Adrenal gland (tissue), 12 donors: Measurements from ENCODE around the gene PFN1. TPM values are rescaled to one million over a fixed set of nuclear protein-coding genes. Genes with fewer than 3 reads are reported as not detected.

ENCODE experiments used
- DNase-seq, 7 donors: peaks; one replicate each; pipeline ENCODE4 v3.0.0-alpha.2; 2019 to 2020
- H3K27ac ChIP-seq, 5 donors: fragments of 200-600 bp; sonication (generic) in 4 of 5; 1 replicate in 3 of 5; 2 replicates in 2 of 5; pipeline versions ENCODE4 v1.5.1 to v1.8.0; 2016 to 2020; ENCODE audit warnings: mild to moderate bottlenecking in 1 of 5
- H3K27me3 ChIP-seq: fragments of 200-600 bp; 2 replicates; pipeline ENCODE4 v1.8.0; 2021
- H3K36me3 ChIP-seq, 2 donors: fragments of 200-600 bp; replicated peaks in 1 of 2; 1 replicate in 1 of 2; 2 replicates in 1 of 2; pipeline versions ENCODE4 v1.5.1 to v1.8.0; 2018 to 2022
- H3K4me1 ChIP-seq, 2 donors: fragments of 200-600 bp; replicated peaks in 1 of 2; 1 replicate in 1 of 2; 2 replicates in 1 of 2; pipeline versions ENCODE4 v1.5.1 to v1.8.0; 2018 to 2021
- H3K4me3 ChIP-seq, 4 donors: fragments of 200-600 bp; sonication (generic) in 3 of 4; one replicate each; pipeline ENCODE4 v1.5.1; 2016 to 2018
- H3K9me3 ChIP-seq, 3 donors: fragments of 200-600 bp; sonication (generic) in 1 of 3; replicated peaks in 1 of 3; 1 replicate in 2 of 3; 2 replicates in 1 of 3; pipeline versions ENCODE4 v1.5.1 to v1.8.0; 2016 to 2021
- CTCF ChIP-seq, 6 experiments: fragments of 450-650 bp in 4 of 6; fragments of 200-600 bp in 2 of 6; sonication (generic) in 1 of 6; IDR thresholded peaks; 1 replicate in 5 of 6; 2 replicates in 1 of 6; pipeline versions ENCODE4 v1.5.1 to v1.8.0; 2016 to 2021; ENCODE audit warnings: antibody characterized with exemption in 6 of 6, mild to moderate bottlenecking in 2 of 6, moderate library complexity in 1 of 6
- POLR2A ChIP-seq, 2 donors: fragments of 450-650 bp; IDR thresholded peaks; one replicate each; pipeline ENCODE4 v1.6.1; 2017; ENCODE audit warnings: antibody characterized with exemption in 2 of 2, mild to moderate bottlenecking in 2 of 2, moderate library complexity in 1 of 2
- WGBS, 4 donors: extraction: QIAGEN DNeasy Blood & Tissue Kit in 2 of 4; methylation state at CpG; one replicate each; pipeline versions ENCODE4 v1.1.5 to v1.1.7; 2013 to 2017; 5-methylcytosine and 5-hydroxymethylcytosine counted together
- intact Hi-C, 2 donors: fragments of 100-400 bp; cut with DNase I; formaldehyde crosslinking; loops; one replicate each; pipeline versions ENCODE4 v1.14.1 to v1.15.0; 2022 to 2023
- polyA plus RNA-seq, 3 donors: library from polyadenylated mRNA; stranded (reverse); fragments of 200-250 nt in 2 of 3; fragments of 350-450 nt in 1 of 3; fragmentation: Illumina TruSeq in 1 of 3; extraction: RNeasy Lipid Tissue Mini Kit (QIAGEN cat#74804) in 1 of 3; gene quantifications; one replicate each; pipeline ENCODE4 v1.2.3, GENCODE V29; 2013 to 2014
- total RNA-seq, 9 donors: library from RNA; depleted of rRNA in 4 of 9; stranded (reverse); fragments of >200 nt in 4 of 9; fragments of 120-200 nt in 1 of 9; fragmentation: NEBNext Ultra II Directional in 1 of 9; extraction: Animal tissue kit (Norgen Biotek cat#: 25700) in 1 of 9; gene quantifications; one replicate each; pipeline versions ENCODE4 v1.1.0 to v1.2.4, GENCODE V29; 2013 to 2023
- donor health status: healthy with polysubstance abuse.
- donor health status: Bipolar disorder and iron deficiency.
- donor health status: DM: yes; HTN: yes; CAD: no.
- donor health status: DM: no; HTN: no; CAD: no.
- donor health status: DM: no; HTN: no; CAD: no.
- donor health status: DM: yes; HTN: yes; CAD: no.

The PFN1 gene
- total and polyA plus RNA-seq, 12 donors, result 310 to 1,056 (median 423) TPM

DNA sequence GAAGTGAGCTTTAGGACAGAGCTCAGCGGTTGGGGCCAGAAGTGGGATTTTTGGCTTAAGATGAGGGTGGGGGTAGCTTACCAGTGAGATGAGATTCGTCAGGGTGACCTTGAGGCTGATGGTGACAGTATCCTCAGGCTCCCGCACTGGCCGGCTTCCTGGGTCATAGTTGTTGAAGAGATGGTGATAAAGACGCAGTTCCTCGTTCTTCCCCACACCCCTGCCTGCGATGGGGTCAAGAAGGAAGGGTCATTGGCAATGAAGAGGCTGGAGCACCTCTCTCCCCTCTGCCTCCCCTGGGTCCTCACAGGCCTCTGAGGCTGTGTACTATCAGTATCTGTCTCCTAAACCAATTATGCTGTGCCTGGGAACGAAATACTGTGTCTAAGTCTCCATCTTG is 45.8 kb downstream of the PFN1 start:
- no peaks in the 10 kb centered on the region for H3K36me3 ChIP-seq
- H3K4me3 ChIP-seq, result no peak overlapping the region
- intact Hi-C loops, result loop anchor here in 1 of 2 donors (10.0 kb wide), 1 partner anchor 82 kb away; the partner anchor contains the start of gene CAMTA2
- no peaks in the 10 kb centered on the region for H3K9me3 ChIP-seq
- WGBS, 4 donors, result 37 to 46% (median 40%) methylated on average over 8 of the region's 8 CpGs
- H3K27me3 ChIP-seq, result no peaks in the 10 kb centered on the region
- TF ChIP-seq CTCF (IDR thresholded peaks at IDR 0.05) (no peak), POLR2A (IDR thresholded peaks at IDR 0.05) (no peak)
- no peak for DNase-seq
- peaks cover 0 to 9% of the 10 kb centered on the region in 2 donors for H3K4me1 ChIP-seq
- H3K27ac ChIP-seq, result peak overlapping the region in 2 of 5 donors; percentile 1 to 41

DNA sequence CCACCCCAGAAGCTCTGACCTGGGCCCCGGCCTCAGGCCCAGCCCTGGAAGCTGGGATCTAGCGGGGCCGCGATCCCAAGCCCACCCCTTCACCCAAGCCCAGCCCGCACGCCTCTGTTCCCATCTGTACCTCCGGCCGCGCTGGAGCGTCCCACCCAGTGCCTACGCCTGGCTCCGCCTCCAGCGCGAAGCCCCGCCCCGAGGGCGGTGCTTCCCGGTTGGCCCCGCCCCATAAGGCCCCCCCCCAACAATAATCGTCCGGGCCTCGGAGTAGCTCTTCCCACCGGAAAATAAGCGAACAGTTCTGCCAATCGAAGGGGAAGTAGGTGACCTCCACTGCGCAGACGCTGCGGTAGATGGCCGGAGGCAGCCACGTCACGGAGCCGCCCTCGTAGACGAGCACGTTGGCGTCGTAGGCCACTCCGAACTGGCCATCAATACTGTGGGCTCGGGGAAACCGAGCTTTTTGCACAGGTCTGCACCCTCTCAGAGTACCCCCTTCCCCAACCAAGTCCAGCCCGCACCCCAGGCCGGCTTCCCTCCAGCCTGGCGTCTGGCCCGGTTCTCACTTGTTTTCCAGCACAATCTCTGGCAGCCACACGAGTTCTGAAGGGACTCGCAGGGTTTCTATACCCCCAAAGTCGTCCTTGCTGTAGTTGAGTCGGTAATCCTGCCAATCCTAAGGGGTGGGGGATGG is 46.5 kb downstream of the PFN1 start:
- Histone ChIP-seq H3K36me3 (peaks cover 0 to 1% of the 10 kb centered on the region in 2 donors), H3K9me3 (no peaks in the 10 kb centered on the region), H3K27me3 (no peaks in the 10 kb centered on the region), H3K4me3 (no peak overlapping the region), H3K4me1 (peaks cover 0 to 9% of the 10 kb centered on the region in 2 donors), H3K27ac (peak overlapping the region in 2 of 5 donors; percentile 34 to 41)
- TF ChIP-seq CTCF (IDR thresholded peaks at IDR 0.05), result no peak
- TF ChIP-seq POLR2A (IDR thresholded peaks at IDR 0.05), result no peak
- peak in 3 of 7 donors; percentile 35 to 64 (median 61) for DNase-seq
- WGBS, 4 donors, result 50 to 77% (median 57%) methylated on average over 26 to 48 of the region's 48 CpGs
- intact Hi-C loops, result loop anchor here in 1 of 2 donors (10.0 kb wide), 1 partner anchor 83 kb away; the partner anchor contains the start of gene CAMTA2

- Histone ChIP-seq H3K4me3 (no peak overlapping the region), H3K27ac (peak overlapping the region in 1 of 5 donors; percentile 34), H3K4me1 (peaks cover 0 to 9% of the 10 kb centered on the region in 2 donors), H3K9me3 (no peaks in the 10 kb centered on the region), H3K27me3 (no peaks in the 10 kb centered on the region), H3K36me3 (peaks cover 0 to 8% of the 10 kb centered on the region in 2 donors)
- TF ChIP-seq POLR2A (IDR thresholded peaks at IDR 0.05) (no peak), CTCF (IDR thresholded peaks at IDR 0.05) (no peak)
- DNase-seq, result no peak
- intact Hi-C loops, result loop anchor here in 1 of 2 donors (10.0 kb wide), 1 partner anchor 84 kb away; the partner anchor contains the start of gene CAMTA2
- WGBS, 4 donors, result 69 to 85% (median 75%) methylated on average over 31 to 37 of the region's 37 CpGs
Observed at GRCh38 chr17:4901108-4901647, 47.2 kb downstream of the PFN1 start.

- Histone ChIP-seq H3K4me1 (peaks cover 0 to 9% of the 10 kb centered on the region in 2 donors), H3K36me3 (peaks cover 0 to 15% of the 10 kb centered on the region in 2 donors), H3K4me3 (peak overlapping the region in 1 of 4 donors; percentile 68), H3K27ac (no peak overlapping the region), H3K9me3 (no peaks in the 10 kb centered on the region), H3K27me3 (no peaks in the 10 kb centered on the region)
- intact Hi-C loops, result loop anchor here in 1 of 2 donors (10.0 kb wide), 1 partner anchor 84 kb away; the partner anchor contains the start of gene CAMTA2
- WGBS, 4 donors, result 54 to 76% (median 64%) methylated on average over 37 to 65 of the region's 65 CpGs
- DNase-seq, result no peak
- TF ChIP-seq CTCF (IDR thresholded peaks at IDR 0.05) (no peak), POLR2A (IDR thresholded peaks at IDR 0.05) (no peak)
Observed at GRCh38 chr17:4900231-4901107, 47.9 kb downstream of the PFN1 start.
